ENCODE data around the gene SMURF2. TPM values are rescaled to one million over a fixed set of nuclear protein-coding genes. Genes with fewer than 3 reads are reported as not detected.

Gene SMURF2
- total and polyA plus RNA-seq, 2 of the 4 experiments (the other 2 are of a cell fraction): 131 to 774 TPM

- Histone ChIP-seq H3K23ac (ENCODE audit: low read depth, low read length) (peak overlapping the region; percentile 50; the same call in 1 of the 2 replicates), H2BK15ac (ENCODE audit: low read depth, low read length) (no peak overlapping the region), H2AFZ (replicated peaks; ENCODE audit: low read length, poor library complexity) (no peak overlapping the region), H3K4ac (ENCODE audit: low read depth, low read length) (no peak overlapping the region), H3K9ac (ENCODE audit: low read depth, low read length) (no peak overlapping the region), H3K4me1 (ENCODE audit: control insufficient read depth, insufficient read depth, low read length) (peaks cover 8% of the 10 kb centered on the region; the same call in 1 of the 2 replicates), H3K9me1 (ENCODE audit: insufficient read depth, low read length) (peaks cover 2% of the 10 kb centered on the region; the same call in 1 of the 2 replicates), H3K27ac (ENCODE audit: insufficient read depth, low read length) (peak overlapping the region; percentile 42; the same call in 1 of the 2 replicates), H4K20me1 (ENCODE audit: insufficient read depth, low read length) (peaks cover 68% of the 10 kb centered on the region), H2BK120ac (ENCODE audit: low read depth, low read length) (no peak overlapping the region), H2AK5ac (ENCODE audit: low read depth, low read length) (no peak overlapping the region), H3K9me3 (ENCODE audit: control insufficient read depth, insufficient read depth, low read length) (no peaks in the 10 kb centered on the region), H4K91ac (ENCODE audit: insufficient read depth, low read depth, low read length) (no peak overlapping the region), H3K36me3 (ENCODE audit: control insufficient read depth, insufficient read depth, low read length) (peaks cover 46% of the 10 kb centered on the region), H3K18ac (ENCODE audit: low read depth, low read length) (no peak overlapping the region), H3K14ac (replicated peaks; ENCODE audit: low read depth, low read length) (no peak overlapping the region), H3K56ac (ENCODE audit: extremely low read depth, insufficient read depth, low read length) (no peak overlapping the region), H3K4me3 (ENCODE audit: insufficient read depth, low read depth, low read length) (no peak overlapping the region), H2BK20ac (ENCODE audit: low read depth, low read length) (no peak overlapping the region), H4K8ac (ENCODE audit: low read depth in 2 of 2, low read length in 2 of 2) (no peak overlapping the region), H4K5ac (ENCODE audit: low read depth, low read length) (no peak overlapping the region), H3K27me3 (ENCODE audit: control insufficient read depth, insufficient read depth, low read length) (no peaks in the 10 kb centered on the region), H2BK5ac (ENCODE audit: low read depth, low read length, poor library complexity, severe bottlenecking) (peak overlapping the region; percentile 72), H2AK9ac (replicated peaks; ENCODE audit: low read depth, low read length, poor library complexity) (no peak overlapping the region), H3K4me2 (ENCODE audit: low read depth, low read length) (no peak overlapping the region), H3K79me1 (ENCODE audit: low read depth in 1 of 2, low read length in 2 of 2) (peaks cover 26 to 60% of the 10 kb centered on the region in 2 experiments; a peak in 3 of 4 replicates)
- CTCF ChIA-PET: interaction anchor here (1.0 kb wide), 1 partner anchor 26 kb away, joined by 3 read pairs; no protein-coding TSS in a partner anchor
- no TSS peak for BruUV-seq (replicated peaks)
- ATAC-seq (ENCODE audit: low read depth) (peak; percentile 18), DNase-seq (peak; percentile 61)
- in situ Hi-C loops (cut with MboI; ENCODE audit: low sequenced_read_pairs): no loop called here
- dilution Hi-C loops (cut with HindIII; ENCODE audit: low sequenced_read_pairs, unreplicated experiment): no loop called here
- POLR2A ChIA-PET (ENCODE audit: unreplicated experiment): no interaction called here
- TF ChIP-seq RCOR1 (IDR thresholded peaks at IDR 0.05; ENCODE audit: insufficient replicate concordance, low read length) (no peak), USF2 (IDR thresholded peaks at IDR 0.05; ENCODE audit: low read depth, low read length) (no peak), CTCF (conservative IDR thresholded peaks at IDR 0.05; ENCODE audit: low read depth, low read length) (no peak), CHD1 (IDR thresholded peaks at IDR 0.05; ENCODE audit: low read depth, low read length) (no peak), CEBPB (IDR thresholded peaks at IDR 0.05; ENCODE audit: low read depth, low read length) (peak; percentile 15; the same call in 1 of the 2 replicates), NFE2L2 (IDR thresholded peaks at IDR 0.05; ENCODE audit: low read depth, low read length) (peak; percentile 40; the same call in 1 of the 2 replicates)
- intact Hi-C loops (cut with micrococcal nuclease): no loop called here
- WGBS, 2 experiments (ENCODE audit: extremely low coverage in 2 of 2, insufficient read length in 1 of 2): no CpG with 5 or more reads among the region's 3 CpGs
Measured at GRCh38 chr17:64572682-64573154, 89.4 kb downstream of the SMURF2 start.

All from IMR-90 (cell line).